Smooth muscle cell (in vitro differentiated cells): ENCODE measurements around the gene GNAL. TPM values are rescaled to one million over a fixed set of nuclear protein-coding genes. Genes with fewer than 3 reads are reported as not detected.

Experiments
- DNase-seq: peaks from one replicate; lab custom pipeline; 2025; ENCODE audit not compliant: unreplicated experiment; lab: John Stamatoyannopoulos, UW
- H2AFZ ChIP-seq: fragments of 200-600 bp; sonication (generic); 2 replicates; pipeline ENCODE4 v1.6.0; 2016; ENCODE audit warnings: antibody characterized with exemption, low read depth, mild to moderate bottlenecking
- H3F3A ChIP-seq: fragments of 200-600 bp; sonication (generic); 2 replicates; pipeline ENCODE4 v1.6.0; 2017; ENCODE audit warnings: antibody characterized with exemption, low read depth
- H3K27ac ChIP-seq: fragments of 200-600 bp; sonication (generic); 2 replicates; pipeline ENCODE4 v1.5.1; 2016; ENCODE audit warnings: low read depth, mild to moderate bottlenecking
- H3K27me3 ChIP-seq: fragments of 200-600 bp; sonication (generic); 2 replicates; pipeline ENCODE4 v1.6.1; 2016; ENCODE audit warnings: low read depth, mild to moderate bottlenecking
- H3K36me3 ChIP-seq: fragments of 200-600 bp; sonication (generic); 2 replicates; pipeline ENCODE4 v1.5.1; 2016; ENCODE audit warnings: low read depth
- H3K4me1 ChIP-seq: fragments of 200-600 bp; sonication (generic); 2 replicates; pipeline ENCODE4 v1.5.1; 2016; ENCODE audit warnings: low read depth
- H3K4me2 ChIP-seq: fragments of 200-600 bp; sonication (generic); 2 replicates; pipeline ENCODE4 v1.6.0; 2016; ENCODE audit warnings: mild to moderate bottlenecking
- H3K4me3 ChIP-seq: fragments of 200-600 bp; sonication (generic); 2 replicates; pipeline ENCODE4 v1.5.1; 2016; ENCODE audit warnings: mild to moderate bottlenecking
- H3K79me2 ChIP-seq: fragments of 200-600 bp; sonication (generic); 2 replicates; pipeline ENCODE4 v1.6.0; 2016; ENCODE audit warnings: low read depth, mild to moderate bottlenecking
- H3K9ac ChIP-seq: fragments of 200-600 bp; sonication (generic); 2 replicates; pipeline ENCODE4 v1.6.0; 2016; ENCODE audit warnings: low read depth
- H3K9me3 ChIP-seq: fragments of 200-600 bp; sonication (generic); replicated peaks from 2 replicates; pipeline ENCODE4 v1.5.1; 2016; ENCODE audit warnings: low read depth
- H4K20me1 ChIP-seq: fragments of 200-600 bp; sonication (generic); 2 replicates; pipeline ENCODE4 v1.6.0; 2016; ENCODE audit warnings: low read depth
- CTCF ChIP-seq: fragments of 200-600 bp; sonication (generic); IDR thresholded peaks from 2 replicates; pipeline ENCODE4 v1.5.1; 2017; ENCODE audit warnings: borderline replicate concordance, mild to moderate bottlenecking, antibody characterized with exemption; ENCODE audit not compliant: insufficient read depth, poor library complexity, severe bottlenecking
- WGBS: methylation state at CpG from one replicate; pipeline ENCODE4 v1.1.7; 2016; ENCODE audit warnings: low lambda C conversion rate; 5-methylcytosine and 5-hydroxymethylcytosine counted together
- polyA plus RNA-seq: library from polyadenylated mRNA; unstranded; fragments of >200 nt; fragmentation: Nextera tagmentation; extraction: Ambion mirVana; gene quantifications from 2 replicates; pipeline ENCODE4 v1.2.1, GENCODE V29; 2016
- total RNA-seq: library from RNA; depleted of rRNA; stranded (reverse); fragments of >200 nt; gene quantifications from 2 replicates; pipeline ENCODE4 v1.2.3, GENCODE V29; 2014

Gene GNAL
- total and polyA plus RNA-seq, 2 experiments from 2014 or later: 1.6 to 5.8 TPM

GRCh38 chr18:11799066-11799465 is 110.0 kb downstream of the GNAL start:
- Histone ChIP-seq H3K9ac (no peak overlapping the region), H3K9me3 (no peaks in the 10 kb centered on the region), H3K4me3 (no peak overlapping the region), H3K79me2 (no peaks in the 10 kb centered on the region), H2AFZ (no peak overlapping the region), H3K27me3 (no peaks in the 10 kb centered on the region), H4K20me1 (no peaks in the 10 kb centered on the region), H3K4me1 (no peaks in the 10 kb centered on the region), H3K4me2 (no peak overlapping the region), H3K36me3 (no peaks in the 10 kb centered on the region), H3K27ac (no peak overlapping the region), H3F3A (no peaks in the 10 kb centered on the region)
- TF ChIP-seq CTCF: no peak
- DNase-seq: no peak
- 90% methylated on average over 2 of the region's 2 CpGs for WGBS

- DNase-seq: no peak
- TF ChIP-seq CTCF: no peak
- 95% methylated on average over 5 of the region's 5 CpGs for WGBS
These were observed 111.7 kb downstream of the GNAL start for GRCh38 chr18:11800566-11801334.

GRCh38 chr18:11801573-11801972 is 112.5 kb downstream of the GNAL start:
- Histone ChIP-seq H3K4me1 (peaks cover 5% of the 10 kb centered on the region), H3K9ac (no peak overlapping the region), H3K4me3 (no peak overlapping the region), H3K4me2 (no peak overlapping the region), H3K36me3 (no peaks in the 10 kb centered on the region), H3K9me3 (no peaks in the 10 kb centered on the region), H2AFZ (no peak overlapping the region), H3K27ac (no peak overlapping the region), H3K79me2 (no peaks in the 10 kb centered on the region), H3F3A (no peaks in the 10 kb centered on the region), H4K20me1 (no peaks in the 10 kb centered on the region), H3K27me3 (no peaks in the 10 kb centered on the region)
- DNase-seq: no peak
- WGBS: 92% methylated on average over 4 of the region's 4 CpGs
- TF ChIP-seq CTCF: no peak

More at GRCh38 chr18:11800566-11801334, 111.7 kb downstream of the GNAL start:
- Histone ChIP-seq H3F3A (no peaks in the 10 kb centered on the region), H4K20me1 (no peaks in the 10 kb centered on the region), H3K4me3 (no peak overlapping the region), H2AFZ (no peak overlapping the region), H3K4me1 (no peaks in the 10 kb centered on the region), H3K36me3 (no peaks in the 10 kb centered on the region), H3K9ac (no peak overlapping the region), H3K27ac (no peak overlapping the region), H3K27me3 (no peaks in the 10 kb centered on the region), H3K4me2 (no peak overlapping the region), H3K79me2 (no peaks in the 10 kb centered on the region), H3K9me3 (no peaks in the 10 kb centered on the region)

GRCh38 chr18:11802158-11802557 is 113.1 kb downstream of the GNAL start:
- no peak overlapping the region for H2AFZ ChIP-seq
- H3K9ac ChIP-seq: no peak overlapping the region
- no peaks in the 10 kb centered on the region for H3K79me2 ChIP-seq
- no peak for TF ChIP-seq CTCF
- H3K4me3 ChIP-seq: no peak overlapping the region
- H3K4me2 ChIP-seq: no peak overlapping the region
- no peak overlapping the region for H3K27ac ChIP-seq
- no peaks in the 10 kb centered on the region for H3K9me3 ChIP-seq
- no peaks in the 10 kb centered on the region for H3K27me3 ChIP-seq
- no peaks in the 10 kb centered on the region for H4K20me1 ChIP-seq
- H3F3A ChIP-seq: no peaks in the 10 kb centered on the region
- H3K4me1 ChIP-seq: peaks cover 6% of the 10 kb centered on the region
- DNase-seq: no peak
- 94% methylated on average over 6 of the region's 6 CpGs for WGBS
- no peaks in the 10 kb centered on the region for H3K36me3 ChIP-seq
